Activated CD8-positive, alpha-beta memory T cell treated with anti-CD3 and anti-CD28 coated beads, Interleukin-2, amount 50 U/mL, for 4 hours (primary cell): ENCODE results near the gene NEU2.
"Not testable (repeated sequence)": the region's sequence is repeated elsewhere in the genome, so short reads cannot be mapped to it uniquely, and the experiment has no call there.

Experiments
- DNase-seq: peaks from one replicate; pipeline ENCODE4 v3.0.0-alpha.2; 2020

NEU2 gene

GRCh38 chr2:233010569-233011267, 21.8 kb upstream of the NEU2 start:
- DNase-seq, result no peak

GRCh38 chr2:233011268-233011650, 21.2 kb upstream of the NEU2 start:
- no peak for DNase-seq

GRCh38 chr2:233011702-233012131, 20.8 kb upstream of the NEU2 start:
- DNase-seq, result no peak

- no peak for DNase-seq
Observed at GRCh38 chr2:233012301-233012971, 20.0 kb upstream of the NEU2 start.

GRCh38 chr2:233013027-233013461, 19.4 kb upstream of the NEU2 start, which contains the start of gene NGEF:
Gene NGEF (minus strand): TSS chr2:233013256. CDS start chr2:232974890, 38,366 bp downstream.
- DNase-seq, result no peak

GRCh38 chr2:233013650-233014049, 18.8 kb upstream of the NEU2 start:
- no peak for DNase-seq

- no peak for DNase-seq
Observed at GRCh38 chr2:233015019-233015645, 17.3 kb upstream of the NEU2 start.

- DNase-seq, result no peak
Observed at GRCh38 chr2:233017947-233018346, 14.5 kb upstream of the NEU2 start.

GRCh38 chr2:233019610-233020009, 12.9 kb upstream of the NEU2 start:
- DNase-seq, result not testable (repeated sequence)

- no peak for DNase-seq
Observed at GRCh38 chr2:233020454-233020853, 12.0 kb upstream of the NEU2 start.

- no peak for DNase-seq
Observed at GRCh38 chr2:233021771-233022170, 10.7 kb upstream of the NEU2 start.

GRCh38 chr2:233022561-233022960, 9.9 kb upstream of the NEU2 start:
- DNase-seq, result no peak

GRCh38 chr2:233023007-233023760, 9.3 kb upstream of the NEU2 start:
- no peak for DNase-seq

- DNase-seq, result no peak
Observed at GRCh38 chr2:233023761-233024410, 8.6 kb upstream of the NEU2 start.

- DNase-seq, result no peak
Observed at GRCh38 chr2:233025706-233026105, 6.8 kb upstream of the NEU2 start.

GRCh38 chr2:233026198-233026813, 6.2 kb upstream of the NEU2 start:
- DNase-seq, result no peak

- DNase-seq, result no peak
Observed at GRCh38 chr2:233029321-233029720, 3.2 kb upstream of the NEU2 start.

- no peak for DNase-seq
Observed at GRCh38 chr2:233031556-233032500, 644 bp upstream of the NEU2 start.

GRCh38 chr2:233033672-233034071, 1.2 kb downstream of the NEU2 start:
- no peak for DNase-seq

GRCh38 chr2:233034091-233034882, 1.8 kb downstream of the NEU2 start:
- DNase-seq, result no peak
